OCI-LY1 (cell line): ENCODE data around the gene ST6GALNAC3.

Source experiments
- H2AFZ ChIP-seq: fragments of 200-600 bp; sonication (generic), shearing (Covaris generic); 2 replicates; pipeline ENCODE4 v1.6.0; 2014; ENCODE audit warnings: antibody characterized with exemption, mild to moderate bottlenecking, low read length
- H3F3A ChIP-seq: fragments of 200-600 bp; sonication (generic), shearing (Covaris generic); 2 replicates; pipeline ENCODE4 v1.6.0; 2014; ENCODE audit warnings: mild to moderate bottlenecking, antibody characterized with exemption, low read length, moderate library complexity; ENCODE audit not compliant: insufficient read depth
- H3K27ac ChIP-seq: fragments of 200-600 bp; sonication (generic); 2 replicates; pipeline ENCODE4 v1.5.1; 2014; ENCODE audit warnings: low read length, mixed run types, mild to moderate bottlenecking, low read depth; ENCODE audit not compliant: poor library complexity, severe bottlenecking
- H3K27me3 ChIP-seq: fragments of 200-600 bp; sonication (generic); 2 replicates; pipeline ENCODE4 v1.6.0; 2014; ENCODE audit warnings: antibody characterized with exemption, mild to moderate bottlenecking, low read length, moderate library complexity; ENCODE audit not compliant: insufficient read depth
- H3K36me3 ChIP-seq: fragments of 200-600 bp; sonication (generic); 2 replicates; pipeline ENCODE4 v1.6.1; 2014; ENCODE audit warnings: mild to moderate bottlenecking, antibody characterized with exemption, low read length, moderate library complexity, mixed read lengths; ENCODE audit not compliant: insufficient read depth
- H3K4me1 ChIP-seq: fragments of 200-600 bp; sonication (generic); 2 replicates; pipeline ENCODE4 v1.5.1; 2014; ENCODE audit warnings: mild to moderate bottlenecking, low read length, moderate library complexity; ENCODE audit not compliant: insufficient read depth, severe bottlenecking
- H3K4me2 ChIP-seq: fragments of 200-600 bp; sonication (generic), shearing (Covaris generic); 2 replicates; pipeline ENCODE4 v1.6.1; 2014; ENCODE audit warnings: low read length
- H3K4me3 ChIP-seq: fragments of 200-600 bp; sonication (generic); 2 replicates; pipeline ENCODE4 v1.5.1; 2014; ENCODE audit warnings: low read length, low read depth, mild to moderate bottlenecking, mixed read lengths; ENCODE audit not compliant: poor library complexity, severe bottlenecking
- H3K79me2 ChIP-seq: fragments of 200-600 bp; shearing (Covaris generic); 2 replicates; pipeline ENCODE4 v1.6.1; 2016; ENCODE audit warnings: mixed run types, low read length, mixed read lengths; ENCODE audit not compliant: insufficient read depth
- H3K9ac ChIP-seq: fragments of 200-600 bp; sonication (generic), shearing (Covaris generic); 2 replicates; pipeline ENCODE4 v1.6.1; 2014; ENCODE audit warnings: mild to moderate bottlenecking, low read length, mixed read lengths
- H3K9me2 ChIP-seq: fragments of 200-600 bp; sonication (generic), shearing (Covaris generic); 2 replicates; pipeline ENCODE4 v1.6.1; 2014; ENCODE audit warnings: low read depth, mild to moderate bottlenecking, low read length, mixed read lengths
- H3K9me3 ChIP-seq: fragments of 200-600 bp; shearing (Covaris generic); 2 replicates; pipeline ENCODE4 v1.6.1; 2014; ENCODE audit warnings: low read length, mixed read lengths
- H4K20me1 ChIP-seq: fragments of 200-600 bp; sonication (generic), shearing (Covaris generic); 2 replicates; pipeline ENCODE4 v1.6.0; 2016; ENCODE audit warnings: mild to moderate bottlenecking, low read length; ENCODE audit not compliant: insufficient read depth
- CTCF ChIP-seq: fragments of 200-600 bp; sonication (generic), shearing (Covaris generic); IDR thresholded peaks from 2 replicates; pipeline ENCODE4 v1.5.1; 2017; ENCODE audit warnings: mild to moderate bottlenecking, antibody characterized with exemption, low read length, moderate library complexity, mixed read lengths
- EZH2 ChIP-seq: fragments of 200-600 bp; sonication (generic), shearing (Covaris generic); IDR thresholded peaks from 2 replicates; pipeline ENCODE4 v1.8.0; 2017; ENCODE audit warnings: borderline replicate concordance, mixed run types, mild to moderate bottlenecking, antibody characterized with exemption, low read length, moderate library complexity, mixed read lengths

ST6GALNAC3 gene

DNA sequence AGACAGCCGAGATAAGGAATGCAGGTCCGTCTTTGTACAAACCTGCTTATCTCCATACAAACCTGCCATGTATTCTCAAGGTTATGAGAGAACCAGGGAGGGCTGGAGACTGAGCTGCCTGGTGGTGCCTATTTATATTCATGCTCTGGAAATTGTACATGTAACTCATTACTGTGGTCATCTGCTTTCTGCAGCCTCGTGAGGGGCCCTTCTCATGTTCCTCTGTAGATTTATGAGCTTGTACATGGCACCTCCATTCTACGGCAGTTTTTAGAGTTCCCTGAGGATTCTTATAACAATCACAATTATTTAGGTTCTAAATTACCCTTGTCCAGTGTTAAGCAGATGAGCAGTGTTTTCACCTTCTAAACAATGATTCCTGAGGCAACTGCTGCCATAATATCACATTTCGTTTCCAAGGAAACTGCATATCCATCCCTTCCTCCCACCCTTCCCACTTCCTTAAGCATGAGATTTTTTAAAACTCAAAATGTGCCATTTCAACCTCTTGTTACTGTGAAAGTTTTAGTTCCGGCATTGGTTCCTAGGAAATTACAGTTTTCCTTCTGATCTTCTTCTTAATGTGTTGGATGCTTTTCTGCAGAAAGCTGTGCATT lies 112.1 kb downstream of the ST6GALNAC3 start:
- no peaks in the 10 kb centered on the region for H3K27me3 ChIP-seq
- H3K27ac ChIP-seq, result no peak overlapping the region
- no peak overlapping the region for H3K9ac ChIP-seq
- H3K4me2 ChIP-seq, result no peak overlapping the region
- H3K9me3 ChIP-seq, result no peaks in the 10 kb centered on the region
- no peaks in the 10 kb centered on the region for H3F3A ChIP-seq
- H3K79me2 ChIP-seq, result no peaks in the 10 kb centered on the region
- H3K9me2 ChIP-seq, result no peaks in the 10 kb centered on the region
- no peaks in the 10 kb centered on the region for H3K36me3 ChIP-seq
- no peak overlapping the region for H2AFZ ChIP-seq
- TF ChIP-seq CTCF (no peak), EZH2 (no peak)
- no peak overlapping the region for H3K4me3 ChIP-seq
- H4K20me1 ChIP-seq, result no peaks in the 10 kb centered on the region
- no peaks in the 10 kb centered on the region for H3K4me1 ChIP-seq

- Histone ChIP-seq H2AFZ (no peak overlapping the region), H3K4me2 (no peak overlapping the region), H4K20me1 (no peaks in the 10 kb centered on the region), H3K79me2 (no peaks in the 10 kb centered on the region), H3K9ac (no peak overlapping the region), H3K4me3 (no peak overlapping the region), H3F3A (no peaks in the 10 kb centered on the region), H3K27ac (no peak overlapping the region), H3K9me2 (no peaks in the 10 kb centered on the region), H3K9me3 (no peaks in the 10 kb centered on the region), H3K27me3 (no peaks in the 10 kb centered on the region), H3K36me3 (no peaks in the 10 kb centered on the region), H3K4me1 (no peaks in the 10 kb centered on the region)
- no peak for TF ChIP-seq CTCF
- no peak for TF ChIP-seq EZH2
Observed at GRCh38 chr1:76187436-76187835, 112.9 kb downstream of the ST6GALNAC3 start.

- no peaks in the 10 kb centered on the region for H3K9me3 ChIP-seq
- H3K9me2 ChIP-seq, result no peaks in the 10 kb centered on the region
- H3K4me3 ChIP-seq, result no peak overlapping the region
- H3F3A ChIP-seq, result no peaks in the 10 kb centered on the region
- TF ChIP-seq EZH2 (no peak), CTCF (no peak)
- H3K36me3 ChIP-seq, result no peaks in the 10 kb centered on the region
- no peaks in the 10 kb centered on the region for H3K27me3 ChIP-seq
- no peak overlapping the region for H3K4me2 ChIP-seq
- H4K20me1 ChIP-seq, result no peaks in the 10 kb centered on the region
- H3K79me2 ChIP-seq, result no peaks in the 10 kb centered on the region
- H3K4me1 ChIP-seq, result no peaks in the 10 kb centered on the region
- H2AFZ ChIP-seq, result no peak overlapping the region
- no peak overlapping the region for H3K27ac ChIP-seq
- H3K9ac ChIP-seq, result no peak overlapping the region
Observed at GRCh38 chr1:76189310-76189709, 114.8 kb downstream of the ST6GALNAC3 start.
